ENCODE results near the gene MND1. TPM values are rescaled to one million over a fixed set of nuclear protein-coding genes. Genes with fewer than 3 reads are reported as not detected.

MND1 gene
- total and polyA plus RNA-seq, 12 donors = 0.36 to 9.5 (median 0.53) TPM; not detected in 3

- Histone ChIP-seq H3K9me3 (replicated peaks in 1 of 3) (no peaks in the 10 kb centered on the region), H3K4me1 (replicated peaks in 1 of 2) (no peaks in the 10 kb centered on the region), H3K4me3 (no peak overlapping the region), H3K36me3 (replicated peaks in 1 of 2) (no peaks in the 10 kb centered on the region), H3K27ac (no peak overlapping the region), H3K27me3 (no peaks in the 10 kb centered on the region)
- intact Hi-C loops (cut with DNase I) = loop anchor here in 1 of 2 donors (10.0 kb wide), 1 partner anchor 48 kb away; no protein-coding TSS in a partner anchor
- TF ChIP-seq, protein P1, sequence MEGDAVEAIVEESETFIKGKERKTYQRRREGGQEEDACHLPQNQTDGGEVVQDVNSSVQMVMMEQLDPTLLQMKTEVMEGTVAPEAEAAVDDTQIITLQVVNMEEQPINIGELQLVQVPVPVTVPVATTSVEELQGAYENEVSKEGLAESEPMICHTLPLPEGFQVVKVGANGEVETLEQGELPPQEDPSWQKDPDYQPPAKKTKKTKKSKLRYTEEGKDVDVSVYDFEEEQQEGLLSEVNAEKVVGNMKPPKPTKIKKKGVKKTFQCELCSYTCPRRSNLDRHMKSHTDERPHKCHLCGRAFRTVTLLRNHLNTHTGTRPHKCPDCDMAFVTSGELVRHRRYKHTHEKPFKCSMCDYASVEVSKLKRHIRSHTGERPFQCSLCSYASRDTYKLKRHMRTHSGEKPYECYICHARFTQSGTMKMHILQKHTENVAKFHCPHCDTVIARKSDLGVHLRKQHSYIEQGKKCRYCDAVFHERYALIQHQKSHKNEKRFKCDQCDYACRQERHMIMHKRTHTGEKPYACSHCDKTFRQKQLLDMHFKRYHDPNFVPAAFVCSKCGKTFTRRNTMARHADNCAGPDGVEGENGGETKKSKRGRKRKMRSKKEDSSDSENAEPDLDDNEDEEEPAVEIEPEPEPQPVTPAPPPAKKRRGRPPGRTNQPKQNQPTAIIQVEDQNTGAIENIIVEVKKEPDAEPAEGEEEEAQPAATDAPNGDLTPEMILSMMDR (IDR thresholded peaks at IDR 0.05) = no peak
- TF ChIP-seq POLR2A (IDR thresholded peaks at IDR 0.05) = no peak
- 49 to 58% (median 52%) methylated on average over 2 of the region's 2 CpGs for WGBS, 4 donors
- no peak for DNase-seq
Measured at GRCh38 chr4:153402366-153402765, 57.9 kb downstream of the MND1 start.

- Histone ChIP-seq H3K9me3 (replicated peaks in 1 of 3) (no peaks in the 10 kb centered on the region), H3K27ac (no peak overlapping the region), H3K4me3 (no peak overlapping the region), H3K4me1 (replicated peaks in 1 of 2) (no peaks in the 10 kb centered on the region), H3K27me3 (no peaks in the 10 kb centered on the region), H3K36me3 (replicated peaks in 1 of 2) (no peaks in the 10 kb centered on the region)
- DNase-seq = no peak
- TF ChIP-seq, protein P1 (IDR thresholded peaks at IDR 0.05) = no peak
- no peak for TF ChIP-seq POLR2A (IDR thresholded peaks at IDR 0.05)
- WGBS, 4 donors = 95 to 100% (median 97%) methylated on average over 1 of the region's 1 CpG
- intact Hi-C loops (cut with DNase I) = loop anchor here in 1 of 2 donors (10.0 kb wide), 1 partner anchor 49 kb away; no protein-coding TSS in a partner anchor
Measured at GRCh38 chr4:153403726-153404125, 59.2 kb downstream of the MND1 start.

DNA sequence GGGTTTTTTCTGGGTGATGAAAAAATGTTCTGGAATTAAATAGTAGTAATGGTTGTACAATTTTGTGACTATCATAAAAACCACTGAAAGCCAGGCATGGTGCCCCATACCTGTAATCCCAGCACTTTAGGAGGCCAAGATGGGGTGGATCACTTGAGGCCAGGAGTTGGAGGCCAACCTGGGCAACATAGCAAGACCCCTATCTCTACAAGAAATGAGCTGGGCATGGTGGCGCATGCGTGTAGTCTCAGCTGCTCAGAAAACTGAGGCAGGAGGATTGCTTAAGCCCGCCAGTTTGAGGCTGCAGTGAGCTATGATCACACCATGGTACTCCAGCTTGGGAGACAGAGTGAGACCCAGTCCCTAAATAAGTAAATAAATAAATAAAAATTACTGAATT lies 63.4 kb downstream of the MND1 start:
- no peak for DNase-seq
- H3K9me3 ChIP-seq (replicated peaks in 1 of 3) = no peaks in the 10 kb centered on the region
- no peaks in the 10 kb centered on the region for H3K36me3 ChIP-seq (replicated peaks in 1 of 2)
- WGBS, 4 donors = 96 to 100% (median 99%) methylated on average over 3 of the region's 3 CpGs
- intact Hi-C loops (cut with DNase I) = loop anchor here in 1 of 2 donors (10.0 kb wide), 1 partner anchor 53 kb away; no protein-coding TSS in a partner anchor
- H3K27me3 ChIP-seq = no peaks in the 10 kb centered on the region
- no peak for TF ChIP-seq POLR2A (IDR thresholded peaks at IDR 0.05)
- TF ChIP-seq, protein P1 (IDR thresholded peaks at IDR 0.05) = no peak
- no peak overlapping the region for H3K4me3 ChIP-seq
- H3K27ac ChIP-seq = no peak overlapping the region
- peaks cover 0 to 4% of the 10 kb centered on the region in 2 donors for H3K4me1 ChIP-seq (replicated peaks in 1 of 2)

GRCh38 chr4:153408932-153409331 lies 64.4 kb downstream of the MND1 start:
- Histone ChIP-seq H3K9me3 (replicated peaks in 1 of 3) (no peaks in the 10 kb centered on the region), H3K27me3 (no peaks in the 10 kb centered on the region), H3K27ac (no peak overlapping the region), H3K4me3 (no peak overlapping the region), H3K4me1 (replicated peaks in 1 of 2) (peaks cover 0 to 4% of the 10 kb centered on the region in 2 donors), H3K36me3 (replicated peaks in 1 of 2) (no peaks in the 10 kb centered on the region)
- intact Hi-C loops (cut with DNase I) = loop anchor here in 1 of 2 donors (10.0 kb wide), 1 partner anchor 54 kb away; no protein-coding TSS in a partner anchor
- TF ChIP-seq POLR2A (IDR thresholded peaks at IDR 0.05) = no peak
- TF ChIP-seq, protein P1 (IDR thresholded peaks at IDR 0.05) = no peak
- 77 to 90% (median 84%) methylated on average over 3 of the region's 3 CpGs for WGBS, 4 donors
- DNase-seq = no peak
